GM12873 (cell line): Measurements from ENCODE around the gene CKAP2.

Experiments used
- TF ChIP-seq, protein P1 (sequence below): IDR thresholded peaks from 2 replicates; pipeline ENCODE4 v1.5.1; 2012; ENCODE audit warnings: low read depth, mild to moderate bottlenecking, moderate library complexity, low read length, control low read depth; ENCODE audit not compliant: insufficient read depth; ENCODE audit errors: missing control alignments

Gene CKAP2

GRCh38 chr13:52459668-52460067, 4.4 kb downstream of the CKAP2 start:
- TF ChIP-seq, protein P1, sequence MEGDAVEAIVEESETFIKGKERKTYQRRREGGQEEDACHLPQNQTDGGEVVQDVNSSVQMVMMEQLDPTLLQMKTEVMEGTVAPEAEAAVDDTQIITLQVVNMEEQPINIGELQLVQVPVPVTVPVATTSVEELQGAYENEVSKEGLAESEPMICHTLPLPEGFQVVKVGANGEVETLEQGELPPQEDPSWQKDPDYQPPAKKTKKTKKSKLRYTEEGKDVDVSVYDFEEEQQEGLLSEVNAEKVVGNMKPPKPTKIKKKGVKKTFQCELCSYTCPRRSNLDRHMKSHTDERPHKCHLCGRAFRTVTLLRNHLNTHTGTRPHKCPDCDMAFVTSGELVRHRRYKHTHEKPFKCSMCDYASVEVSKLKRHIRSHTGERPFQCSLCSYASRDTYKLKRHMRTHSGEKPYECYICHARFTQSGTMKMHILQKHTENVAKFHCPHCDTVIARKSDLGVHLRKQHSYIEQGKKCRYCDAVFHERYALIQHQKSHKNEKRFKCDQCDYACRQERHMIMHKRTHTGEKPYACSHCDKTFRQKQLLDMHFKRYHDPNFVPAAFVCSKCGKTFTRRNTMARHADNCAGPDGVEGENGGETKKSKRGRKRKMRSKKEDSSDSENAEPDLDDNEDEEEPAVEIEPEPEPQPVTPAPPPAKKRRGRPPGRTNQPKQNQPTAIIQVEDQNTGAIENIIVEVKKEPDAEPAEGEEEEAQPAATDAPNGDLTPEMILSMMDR: no peak

GRCh38 chr13:52461265-52461664, 6.0 kb downstream of the CKAP2 start:
- TF ChIP-seq, protein P1: no peak

DNA sequence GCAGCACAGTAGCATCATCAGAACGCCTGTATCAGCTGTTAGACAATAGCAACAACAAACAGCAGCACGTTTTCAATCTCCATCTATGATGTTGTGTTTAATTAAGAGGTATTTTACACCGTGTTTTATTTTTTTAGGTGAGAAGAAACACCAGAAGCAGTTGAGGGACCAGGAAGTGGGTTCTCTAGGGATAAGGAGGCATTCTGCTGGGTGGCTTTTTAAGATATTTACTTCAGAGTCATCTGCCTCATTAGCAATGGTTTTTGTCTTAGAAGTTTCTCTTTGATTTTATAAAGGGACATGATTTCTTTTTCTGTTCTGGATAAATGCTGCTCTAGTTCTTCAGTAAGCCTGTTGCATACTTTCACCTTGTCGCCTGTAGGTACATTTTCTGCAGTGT, 8.2 kb downstream of the CKAP2 start:
- TF ChIP-seq, protein P1: no peak
